Psoas muscle (tissue), 8 donors: ENCODE measurements around the gene PPM1H. TPM values are rescaled to one million over a fixed set of nuclear protein-coding genes. Genes with fewer than 3 reads are reported as not detected.

Source experiments
- ATAC-seq, 4 donors: fragments of 200-7000 bp; cut with Tn5 transposase; one replicate each; pipeline ENCODE4 v1.9.1; 2020; ENCODE audit warnings: moderate library complexity in 3 of 4, mild to moderate bottlenecking in 2 of 4
- DNase-seq, 2 donors: peaks; one replicate each; pipeline ENCODE4 v3.0.0-alpha.2; 2020
- H3K27ac ChIP-seq: fragments of 200-600 bp; one replicate; pipeline ENCODE4 v1.8.0; 2022
- H3K27me3 ChIP-seq, 3 donors: fragments of 200-600 bp in 1 of 3; one replicate each; pipeline versions ENCODE4 v1.6.1 to v1.8.0; 2013 to 2022; ENCODE audit warnings: low read length in 2 of 3, mild to moderate bottlenecking in 2 of 3, moderate library complexity in 1 of 3; ENCODE audit not compliant: insufficient read depth in 3 of 3
- H3K36me3 ChIP-seq, 2 donors: fragments of 200-600 bp in 1 of 2; one replicate each; pipeline versions ENCODE4 v1.6.1 to v1.8.0; 2013 to 2022; ENCODE audit warnings: low read depth in 1 of 2, mild to moderate bottlenecking in 1 of 2, moderate library complexity in 1 of 2; ENCODE audit not compliant: insufficient read depth in 1 of 2
- H3K4me1 ChIP-seq: fragments of 200-600 bp; one replicate; pipeline ENCODE4 v1.8.0; 2022
- H3K4me3 ChIP-seq: fragments of 200-600 bp; one replicate; pipeline ENCODE4 v1.8.0; 2022; ENCODE audit warnings: mild to moderate bottlenecking
- H3K9me3 ChIP-seq: fragments of 200-600 bp; one replicate; pipeline ENCODE4 v1.8.0; 2022
- CTCF ChIP-seq: fragments of 200-600 bp; IDR thresholded peaks from one replicate; pipeline ENCODE4 v1.8.0; 2022; ENCODE audit warnings: antibody characterized with exemption
- WGBS, 3 donors: extraction: QIAGEN DNeasy Blood & Tissue Kit; methylation state at CpG; one replicate each; pipeline versions ENCODE4 v1.1.6 to v1.1.7; 2013; 5-methylcytosine and 5-hydroxymethylcytosine counted together
- intact Hi-C, 2 donors: fragments of 100-400 bp; cut with DNase I; formaldehyde crosslinking; loops; one replicate each; pipeline versions ENCODE4 v1.11.0 to v1.14.2; 2022
- polyA plus RNA-seq, 3 donors: library from polyadenylated mRNA; stranded (reverse); fragments of 200-250 nt; gene quantifications; one replicate each; pipeline ENCODE4 v1.2.3, GENCODE V29; 2013
- total RNA-seq, 4 donors: library from RNA; stranded (reverse); fragmentation: NEBNext Ultra II Directional in 2 of 4; extraction: Animal tissue kit (Norgen Biotek cat#: 25700) in 2 of 4; gene quantifications; one replicate each; pipeline versions ENCODE4 v1.2.1 to v1.2.4, GENCODE V29; 2021 to 2023
- donor health status: healthy with polysubstance abuse.
- donor health status: DM: no; HTN: no; CAD: no; lungs with moderate emphysema.
- donor health status: Bipolar disorder and iron deficiency.
- donor health status: healthy.
- donor health status: DM: yes; HTN: yes; CAD: no.
- donor health status: DM: no; HTN: no; CAD: no.
- donor health status: DM: no; HTN: no; CAD: no.
- donor health status: DM: yes; HTN: yes; CAD: no.

Gene PPM1H
- total and polyA plus RNA-seq, 7 donors, result 0.65 to 4.3 (median 1.8) TPM

- Histone ChIP-seq H3K4me1 (no peaks in the 10 kb centered on the region), H3K27me3 (no peaks in the 10 kb centered on the region), H3K36me3 (no peaks in the 10 kb centered on the region), H3K4me3 (no peak overlapping the region), H3K9me3 (no peaks in the 10 kb centered on the region), H3K27ac (no peak overlapping the region)
- WGBS, 3 donors, result 91 to 95% (median 93%) methylated on average over 21 of the region's 21 CpGs
- TF ChIP-seq CTCF, result no peak
- intact Hi-C loops, result no loop called here
- DNase-seq, result no peak
- ATAC-seq, result no peak
These were observed 280.4 kb downstream of the PPM1H start for GRCh38 chr12:62654326-62655241.

- Histone ChIP-seq H3K36me3 (no peaks in the 10 kb centered on the region), H3K4me1 (no peaks in the 10 kb centered on the region), H3K9me3 (no peaks in the 10 kb centered on the region), H3K27me3 (no peaks in the 10 kb centered on the region), H3K4me3 (no peak overlapping the region), H3K27ac (no peak overlapping the region)
- ATAC-seq (no peak), DNase-seq (no peak)
- 72 to 91% (median 89%) methylated on average over 6 of the region's 6 CpGs for WGBS, 3 donors
- no peak for TF ChIP-seq CTCF
- intact Hi-C loops, result no loop called here
These were observed 281.2 kb downstream of the PPM1H start for GRCh38 chr12:62653740-62654139.

- ATAC-seq (no peak), DNase-seq (no peak)
- WGBS, 3 donors, result 46 to 61% (median 53%) methylated on average over 3 of the region's 3 CpGs
- no peak for TF ChIP-seq CTCF
- H3K4me3 ChIP-seq, result no peak overlapping the region
- H3K27me3 ChIP-seq, result no peaks in the 10 kb centered on the region
- H3K27ac ChIP-seq, result no peak overlapping the region
- H3K4me1 ChIP-seq, result no peaks in the 10 kb centered on the region
- H3K9me3 ChIP-seq, result no peaks in the 10 kb centered on the region
- intact Hi-C loops, result no loop called here
- no peaks in the 10 kb centered on the region for H3K36me3 ChIP-seq
These were observed 281.6 kb downstream of the PPM1H start for GRCh38 chr12:62653304-62653703.

- 90 to 91% (median 91%) methylated on average over 2 of the region's 2 CpGs for WGBS, 3 donors
- H3K9me3 ChIP-seq, result no peaks in the 10 kb centered on the region
- DNase-seq (no peak), ATAC-seq (no peak)
- no peaks in the 10 kb centered on the region for H3K36me3 ChIP-seq
- intact Hi-C loops, result no loop called here
- TF ChIP-seq CTCF, result no peak
- H3K27ac ChIP-seq, result no peak overlapping the region
- no peaks in the 10 kb centered on the region for H3K27me3 ChIP-seq
- H3K4me1 ChIP-seq, result no peaks in the 10 kb centered on the region
- H3K4me3 ChIP-seq, result no peak overlapping the region
These were observed 283.8 kb downstream of the PPM1H start for GRCh38 chr12:62651138-62651537.
